AG20443 (cell line): Measurements from ENCODE around the gene TSKU.
"Not testable (repeated sequence)": the region's sequence is repeated elsewhere in the genome, so short reads cannot be mapped to it uniquely, and the experiment has no call there.

Source experiments
- DNase-seq: peaks from one replicate; pipeline ENCODE4 v3.0.0; 2012; ENCODE audit warnings: low spot score, mixed read lengths

TSKU gene

GRCh38 chr11:76788661-76789442 lies 5.7 kb downstream of the TSKU start:
- no peak for DNase-seq

GRCh38 chr11:76789443-76789719 lies 6.2 kb downstream of the TSKU start:
- DNase-seq: no peak

- DNase-seq: no peak
Measured at GRCh38 chr11:76790251-76790650, 7.1 kb downstream of the TSKU start.

GRCh38 chr11:76791002-76791770 lies 8.0 kb downstream of the TSKU start:
- not testable (repeated sequence) for DNase-seq

- peak; percentile 32 for DNase-seq
Measured at GRCh38 chr11:76791861-76792260, 8.7 kb downstream of the TSKU start.

GRCh38 chr11:76792505-76793264 lies 9.5 kb downstream of the TSKU start:
- peak; percentile 18 for DNase-seq

GRCh38 chr11:76793391-76794291 lies 10.5 kb downstream of the TSKU start:
- peak; percentile 8 for DNase-seq

- DNase-seq: peak; percentile 5
Measured at GRCh38 chr11:76794371-76795289, 11.5 kb downstream of the TSKU start.

- DNase-seq: no peak
Measured at GRCh38 chr11:76795290-76795935, 12.3 kb downstream of the TSKU start.

GRCh38 chr11:76795936-76796441 lies 12.8 kb downstream of the TSKU start:
- peak; percentile 2 for DNase-seq

- peak; percentile 2 for DNase-seq
Measured at GRCh38 chr11:76796511-76797198, 13.5 kb downstream of the TSKU start.

GRCh38 chr11:76797341-76798201 lies 14.4 kb downstream of the TSKU start:
- DNase-seq: peak; percentile 2

GRCh38 chr11:76798202-76798581 lies 15.0 kb downstream of the TSKU start:
- DNase-seq: peak; percentile 7

GRCh38 chr11:76798671-76799065 lies 15.5 kb downstream of the TSKU start:
- peak; percentile 5 for DNase-seq

GRCh38 chr11:76799066-76799804 lies 16.1 kb downstream of the TSKU start:
- DNase-seq: peak; percentile 92

GRCh38 chr11:76800466-76801200 lies 17.5 kb downstream of the TSKU start:
- DNase-seq: no peak

- no peak for DNase-seq
Measured at GRCh38 chr11:76801225-76801624, 18.1 kb downstream of the TSKU start.
